H1 (cell line): ENCODE measurements around the gene TM9SF1.

ENCODE experiments used
- CTCF ChIP-seq, 3 experiments: IDR thresholded peaks; 1 replicate in 2 of 3; 2 replicates in 1 of 3; pipeline versions ENCODE4 v1.5.1 to v1.6.1; 2011; ENCODE audit warnings: low read length in 3 of 3, mild to moderate bottlenecking in 3 of 3, inconsistent platforms in 2 of 3, low read depth in 1 of 3, moderate library complexity in 1 of 3; ENCODE audit not compliant: insufficient read depth in 1 of 3; ENCODE audit errors: control extremely low read depth in 1 of 3
- SIX5 ChIP-seq: IDR thresholded peaks from 2 replicates; pipeline ENCODE4 v1.6.1; 2011; ENCODE audit warnings: mild to moderate bottlenecking, low read depth, low read length

GRCh38 chr14:24150567-24150966 lies 44.7 kb downstream of the TM9SF1 start:
- TF ChIP-seq CTCF (IDR thresholded peaks at IDR 0.05; ENCODE audit: control extremely low read depth in 1 of 3, insufficient read depth in 1 of 3, low read depth in 1 of 3, low read length in 3 of 3), result no peak
- TF ChIP-seq SIX5, result no peak
